Brain microvascular endothelial cell (primary cell): ENCODE results near the gene SFTA2.
A peak's percentile ranks its signal among the peaks of the same experiment; 100 is the strongest.

Source experiments
- DNase-seq: peaks from one replicate; pipeline ENCODE4 v3.0.0-alpha.2; 2020
- H3K27ac ChIP-seq: fragments of 250-450 bp; sonication (Bioruptor Pico); 2 replicates; pipeline ENCODE4 v1.5.1; 2020; ENCODE audit warnings: mild to moderate bottlenecking, moderate library complexity
- H3K27me3 ChIP-seq: fragments of 250-450 bp; sonication (Bioruptor Pico); replicated peaks from 2 replicates; pipeline ENCODE4 v1.5.1; 2020; ENCODE audit warnings: mild to moderate bottlenecking
- H3K36me3 ChIP-seq: fragments of 250-450 bp; sonication (Bioruptor Pico); replicated peaks from 2 replicates; pipeline ENCODE4 v1.5.1; 2020; ENCODE audit warnings: mild to moderate bottlenecking
- H3K4me3 ChIP-seq: 2 replicates; pipeline ENCODE4 v1.5.1; 2011; ENCODE audit warnings: low read depth, mild to moderate bottlenecking, control low read depth, low read length, moderate library complexity
- CTCF ChIP-seq: IDR thresholded peaks from 2 replicates; pipeline ENCODE4 v1.5.1; 2011; ENCODE audit warnings: low read depth, mild to moderate bottlenecking, moderate library complexity, low read length, control low read depth, inconsistent platforms; ENCODE audit errors: missing control alignments
- in situ Hi-C: cut with HindIII; loops from 2 replicates; pipeline ENCODE4 v1.10.0; 2017; ENCODE audit warnings: low sequenced_read_pairs, low pct_ligation_motif_present

The SFTA2 gene

GRCh38 chr6:30957716-30958115, 25.7 kb upstream of the SFTA2 start:
- in situ Hi-C loops, result no loop called here
- DNase-seq, result no peak

GRCh38 chr6:30955367-30956042, 23.5 kb upstream of the SFTA2 start:
- H3K27ac ChIP-seq, result no peak overlapping the region

More at GRCh38 chr6:30957716-30958115, 25.7 kb upstream of the SFTA2 start:
- Histone ChIP-seq H3K27me3 (peaks cover 23% of the 10 kb centered on the region), H3K36me3 (no peaks in the 10 kb centered on the region), H3K4me3 (no peak overlapping the region), H3K27ac (no peak overlapping the region)
- no peak for TF ChIP-seq CTCF

DNA sequence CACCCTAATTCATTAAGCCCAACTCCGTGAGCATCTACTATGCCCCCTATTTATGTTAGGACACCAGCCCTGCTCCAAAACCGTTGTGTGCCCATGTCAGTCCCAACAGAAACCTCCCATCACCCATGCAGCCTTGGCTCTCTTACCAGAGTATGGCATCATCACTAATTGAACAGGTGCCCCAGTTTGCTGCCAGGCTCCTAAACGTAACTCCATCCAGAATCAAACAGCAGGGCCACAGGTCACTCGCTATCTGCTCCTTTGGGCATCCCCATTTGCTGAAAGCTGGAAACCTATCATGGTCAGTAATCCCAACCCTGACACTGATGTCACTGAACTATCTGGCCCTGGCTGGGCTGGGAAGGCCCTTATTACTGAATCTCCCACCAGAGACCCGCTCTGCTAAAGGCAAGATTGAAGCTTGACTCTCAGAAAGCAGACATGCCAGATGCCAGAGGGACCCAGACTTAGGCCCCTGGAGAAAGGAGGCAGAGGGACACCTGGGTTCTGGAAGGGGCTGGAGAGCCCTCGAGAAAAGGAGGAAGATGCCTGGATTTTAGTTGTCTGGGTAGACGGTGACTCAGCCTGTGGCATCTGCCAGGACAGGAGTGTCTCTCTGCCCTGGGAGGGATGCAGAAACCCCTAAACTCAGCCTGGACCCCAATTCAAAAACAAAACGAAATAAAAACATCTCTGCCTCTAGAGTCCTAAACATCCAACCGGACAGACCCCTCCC, 22.8 kb upstream of the SFTA2 start:
- Histone ChIP-seq H3K27me3 (peaks cover 23% of the 10 kb centered on the region), H3K36me3 (no peaks in the 10 kb centered on the region), H3K27ac (no peak overlapping the region), H3K4me3 (peak overlapping the region; percentile 48)
- TF ChIP-seq CTCF, result no peak
- in situ Hi-C loops, result no loop called here
- no peak for DNase-seq

More at GRCh38 chr6:30955367-30956042, 23.5 kb upstream of the SFTA2 start:
- DNase-seq, result peak; percentile 14
- H3K4me3 ChIP-seq, result peak overlapping the region; percentile 48
- peaks cover 23% of the 10 kb centered on the region for H3K27me3 ChIP-seq
- in situ Hi-C loops, result no loop called here
- TF ChIP-seq CTCF, result no peak
- H3K36me3 ChIP-seq, result no peaks in the 10 kb centered on the region

DNA sequence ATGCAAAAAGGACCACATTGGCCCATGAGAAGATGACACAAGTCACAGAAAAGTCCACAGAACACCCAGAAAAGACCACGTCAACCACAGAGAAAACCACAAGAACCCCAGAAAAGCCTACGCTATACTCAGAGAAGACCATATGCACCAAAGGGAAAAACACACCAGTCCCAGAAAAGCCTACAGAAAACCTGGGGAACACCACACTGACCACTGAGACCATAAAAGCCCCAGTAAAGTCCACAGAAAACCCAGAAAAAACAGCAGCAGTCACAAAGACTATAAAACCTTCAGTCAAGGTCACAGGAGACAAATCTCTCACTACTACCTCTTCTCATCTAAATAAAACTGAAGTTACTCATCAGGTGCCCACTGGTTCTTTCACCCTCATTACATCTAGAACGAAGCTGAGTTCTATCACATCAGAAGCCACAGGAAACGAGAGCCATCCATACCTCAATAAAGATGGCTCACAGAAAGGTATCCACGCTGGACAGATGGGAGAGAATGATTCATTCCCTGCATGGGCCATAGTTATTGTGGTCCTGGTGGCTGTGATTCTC, 20.0 kb upstream of the SFTA2 start:
- Histone ChIP-seq H3K36me3 (no peaks in the 10 kb centered on the region), H3K27ac (no peak overlapping the region), H3K27me3 (peaks cover 24% of the 10 kb centered on the region), H3K4me3 (no peak overlapping the region)
- DNase-seq, result no peak
- TF ChIP-seq CTCF, result no peak
- in situ Hi-C loops, result no loop called here

GRCh38 chr6:30948811-30949210, 16.8 kb upstream of the SFTA2 start:
- Histone ChIP-seq H3K4me3 (no peak overlapping the region), H3K36me3 (no peaks in the 10 kb centered on the region), H3K27ac (no peak overlapping the region), H3K27me3 (peaks cover 7% of the 10 kb centered on the region)
- no peak for TF ChIP-seq CTCF
- DNase-seq, result no peak
- in situ Hi-C loops, result no loop called here
